CD4-positive, alpha-beta T cell treated with Interleukin-10 for 1 hour (primary cell): ENCODE results near the gene ZNF710.

Experiments used
- DNase-seq: peaks from one replicate; pipeline ENCODE4 v3.0.0-alpha.2; 2020

The ZNF710 gene

GRCh38 chr15:89993349-89993748 is 7.8 kb upstream of the ZNF710 start:
- DNase-seq, result no peak

- DNase-seq, result no peak
These were observed 4.0 kb upstream of the ZNF710 start for GRCh38 chr15:89997079-89997478.

- no peak for DNase-seq
These were observed 2.9 kb upstream of the ZNF710 start for GRCh38 chr15:89998141-89998661.

- DNase-seq, result no peak
These were observed 2.0 kb upstream of the ZNF710 start for GRCh38 chr15:89998923-89999675.

- no peak for DNase-seq
These were observed 1.4 kb upstream of the ZNF710 start for GRCh38 chr15:89999676-90000185.

GRCh38 chr15:90000186-90001001 is 730 bp upstream of the ZNF710 start:
- no peak for DNase-seq

- peak; percentile 76 for DNase-seq
These were observed 731 bp downstream of the ZNF710 start for GRCh38 chr15:90001683-90002427.

GRCh38 chr15:90002428-90002844 is 1.3 kb downstream of the ZNF710 start:
- DNase-seq, result peak; percentile 33

GRCh38 chr15:90003736-90004135 is 2.6 kb downstream of the ZNF710 start:
- DNase-seq, result no peak

- no peak for DNase-seq
These were observed 3.1 kb downstream of the ZNF710 start for GRCh38 chr15:90004252-90004651.

- DNase-seq, result no peak
These were observed 3.5 kb downstream of the ZNF710 start for GRCh38 chr15:90004671-90005070.

GRCh38 chr15:90006217-90007075 is 5.3 kb downstream of the ZNF710 start:
- no peak for DNase-seq

- DNase-seq, result no peak
These were observed 5.9 kb downstream of the ZNF710 start for GRCh38 chr15:90007076-90007460.

- DNase-seq, result no peak
These were observed 7.5 kb downstream of the ZNF710 start for GRCh38 chr15:90008607-90009006.

GRCh38 chr15:90009301-90010022 is 8.3 kb downstream of the ZNF710 start:
- DNase-seq, result no peak

- no peak for DNase-seq
These were observed 10.6 kb downstream of the ZNF710 start for GRCh38 chr15:90011705-90012104.

GRCh38 chr15:90013503-90013937 is 12.4 kb downstream of the ZNF710 start:
- DNase-seq, result peak; percentile 67

- no peak for DNase-seq
These were observed 14.2 kb downstream of the ZNF710 start for GRCh38 chr15:90015294-90015693.

- no peak for DNase-seq
These were observed 14.6 kb downstream of the ZNF710 start for GRCh38 chr15:90015749-90016148.

GRCh38 chr15:90016721-90017120 is 15.6 kb downstream of the ZNF710 start:
- no peak for DNase-seq

GRCh38 chr15:90018216-90018831 is 17.2 kb downstream of the ZNF710 start:
- no peak for DNase-seq
